NCI-H2227 (cell line): Measurements from ENCODE around the gene GALNT1.

Experiments
- DNase-seq: peaks from one replicate; lab custom pipeline; 2025; ENCODE audit not compliant: unreplicated experiment; lab: John Stamatoyannopoulos, UW

GALNT1 gene

DNA sequence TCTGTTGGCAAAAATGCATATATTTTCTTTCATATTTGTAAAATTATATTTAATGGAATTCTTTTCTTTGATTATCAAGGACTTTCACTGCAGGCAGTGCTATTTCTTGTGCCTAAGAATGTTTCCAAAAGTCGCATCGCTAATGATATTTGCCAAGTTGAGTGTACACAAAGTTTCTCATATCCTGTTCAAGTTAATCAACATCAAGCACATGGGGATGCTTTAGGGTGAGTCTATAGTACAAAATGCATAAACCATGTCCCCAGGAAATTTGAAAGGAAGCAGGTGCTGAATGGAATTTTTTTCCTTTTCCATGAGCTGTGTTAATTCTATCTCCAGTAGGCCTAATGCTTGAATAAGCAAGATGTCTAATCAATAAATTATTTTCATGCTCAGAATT, 129.7 kb downstream of the GALNT1 start:
- DNase-seq, result no peak

DNA sequence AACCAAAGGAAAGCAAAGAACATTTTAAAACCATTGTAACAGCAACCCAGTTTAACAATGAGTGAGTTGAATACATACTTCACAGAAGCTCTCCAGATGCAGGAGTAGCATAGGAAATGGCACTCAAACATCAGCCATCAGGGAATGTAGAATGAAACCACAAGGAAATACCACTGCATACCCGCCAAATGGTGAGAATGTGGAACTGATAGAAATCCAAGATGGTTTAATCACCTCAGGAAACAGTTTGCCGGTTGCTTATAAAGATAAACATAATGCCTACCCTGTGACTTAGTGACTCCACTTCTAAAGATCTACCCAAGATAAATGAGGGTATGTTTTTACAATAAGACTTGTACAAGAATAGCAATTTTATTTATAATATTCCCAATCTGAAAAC, 132.0 kb downstream of the GALNT1 start:
- DNase-seq, result no peak

DNA sequence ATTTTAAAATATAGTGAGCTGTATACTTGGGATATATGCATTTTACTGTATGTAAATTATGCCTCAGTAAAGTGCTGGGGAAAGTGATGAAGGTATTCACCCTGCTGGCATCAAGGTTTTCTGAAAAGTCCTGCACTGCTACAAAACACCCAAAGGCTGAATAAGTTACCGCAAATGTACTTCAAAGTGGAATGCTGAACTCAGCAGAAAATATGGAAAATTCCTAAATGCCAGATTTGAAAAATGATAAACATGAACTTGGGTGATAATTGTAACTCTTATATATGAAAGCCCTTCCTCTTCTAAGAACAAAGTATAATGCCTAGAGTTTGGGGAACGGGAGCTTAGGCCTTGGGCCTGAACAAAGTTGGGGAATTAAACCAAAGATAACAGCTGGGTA, 133.0 kb downstream of the GALNT1 start:
- no peak for DNase-seq

DNA sequence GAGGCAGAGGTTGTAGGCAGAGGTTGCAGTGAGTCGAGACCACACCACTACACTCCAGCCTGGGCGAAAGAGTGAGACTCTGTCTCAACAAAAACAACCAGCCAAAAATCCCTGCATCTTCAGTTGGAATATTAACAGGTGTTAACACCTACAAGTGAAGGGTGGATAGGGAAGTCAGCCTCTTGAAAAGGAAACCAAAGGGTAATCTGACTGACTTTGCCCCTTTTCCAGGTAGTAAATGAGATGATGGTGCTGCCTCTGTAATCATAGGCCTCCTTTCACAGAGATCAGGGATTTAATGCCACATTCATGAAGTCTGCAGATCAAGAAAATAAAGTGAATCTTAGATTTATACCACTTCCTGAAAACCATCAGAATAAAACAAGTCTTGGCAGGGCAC, 133.6 kb downstream of the GALNT1 start:
- DNase-seq, result no peak

DNA sequence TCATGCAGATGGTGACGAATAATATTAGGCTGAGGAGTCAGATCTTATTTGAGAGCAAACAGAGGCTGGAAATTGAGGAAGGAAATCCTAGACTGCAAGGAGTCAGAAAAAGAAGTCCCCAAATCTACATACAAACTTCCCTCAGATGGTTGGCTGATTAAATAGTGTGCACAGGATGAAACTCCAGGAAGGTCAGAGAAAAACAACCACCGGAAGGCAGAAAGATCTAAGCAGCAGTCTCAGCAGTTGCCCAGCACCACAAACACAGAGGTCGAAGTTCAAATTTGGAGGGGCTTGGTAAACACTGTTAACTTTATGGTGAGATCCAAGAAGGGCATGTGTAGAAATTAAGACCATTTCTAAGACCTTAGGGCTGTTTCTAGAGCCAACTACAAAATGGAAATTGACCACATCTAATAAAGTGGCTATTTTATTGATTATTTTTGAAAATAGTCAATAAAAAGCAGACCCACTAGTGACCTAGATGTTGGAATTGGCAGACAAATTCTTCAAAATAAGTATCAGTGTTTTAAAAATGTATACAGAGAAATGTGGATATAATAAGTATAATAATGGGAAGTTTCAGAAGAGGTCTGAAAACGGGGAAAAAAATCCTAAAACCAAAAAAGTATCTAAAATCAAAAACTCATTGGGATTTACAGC, 134.8 kb downstream of the GALNT1 start:
- no peak for DNase-seq

DNA sequence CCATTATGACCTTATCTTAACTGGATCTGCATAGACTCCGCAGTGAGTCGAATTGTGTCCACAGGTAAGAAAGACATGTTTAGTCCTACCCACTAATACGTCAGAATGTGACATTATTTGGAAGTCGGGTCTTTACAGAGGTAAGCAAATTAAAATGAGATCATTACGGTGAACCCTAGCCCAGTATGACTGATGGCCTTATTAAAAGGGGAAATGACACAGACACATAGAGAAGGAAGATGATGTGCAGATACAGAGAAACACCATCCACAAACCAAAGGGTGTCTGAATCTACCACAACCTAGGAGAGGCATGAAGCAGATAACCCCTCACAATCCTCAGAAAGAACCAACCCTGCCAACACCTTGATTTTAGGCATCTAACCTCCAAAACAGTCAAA, 135.6 kb downstream of the GALNT1 start:
- no peak for DNase-seq

DNA sequence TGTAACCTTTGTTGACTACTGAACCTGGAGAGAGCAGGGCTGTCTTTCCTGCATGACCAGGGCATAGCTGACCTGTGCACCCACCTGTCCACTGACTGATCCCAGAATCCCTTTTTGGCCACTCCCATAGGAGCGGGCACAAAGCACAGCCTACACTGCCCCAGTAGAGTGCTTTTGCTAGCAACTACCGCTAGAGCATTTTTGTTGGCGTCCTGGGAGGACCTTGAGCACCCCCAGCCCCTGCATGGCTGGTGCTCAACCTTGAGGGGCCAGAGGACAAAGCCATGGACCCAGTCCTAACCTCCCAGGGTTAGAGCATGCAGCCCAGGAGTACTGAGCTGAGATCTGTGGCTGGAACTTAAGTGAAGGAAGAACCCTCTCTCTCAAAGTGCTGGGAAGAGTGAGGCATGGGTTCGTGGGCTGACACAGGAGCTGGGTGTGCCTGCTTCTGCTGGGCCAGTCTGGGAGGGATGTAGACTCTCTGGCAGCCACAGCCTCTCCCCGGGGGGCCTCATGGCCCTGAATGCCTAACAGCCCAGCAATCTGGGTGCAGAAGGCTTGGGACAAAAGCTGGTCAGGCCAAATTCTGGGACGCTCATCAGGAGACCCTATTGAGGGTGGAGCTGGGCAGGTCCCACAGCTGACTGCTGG, 140.0 kb downstream of the GALNT1 start:
- DNase-seq, result no peak

DNA sequence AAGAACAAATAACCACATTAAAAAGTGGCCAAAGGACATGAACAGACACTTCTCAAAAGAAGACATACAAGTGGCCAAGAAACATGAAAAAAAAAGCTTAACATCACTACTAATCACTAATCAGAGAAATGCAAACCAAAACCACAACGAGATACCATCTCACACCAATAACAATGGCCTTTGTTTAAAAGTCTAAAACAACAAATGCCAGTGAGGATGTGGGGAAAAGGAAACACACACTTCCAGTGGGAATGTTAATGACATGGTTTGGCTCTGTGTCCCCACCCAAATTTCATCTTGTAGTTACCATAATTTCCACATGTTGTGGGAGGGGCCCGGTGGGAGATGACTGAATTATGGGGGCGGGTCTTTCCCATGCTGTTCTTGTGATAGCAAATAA, 147.1 kb downstream of the GALNT1 start:
- DNase-seq, result no peak

DNA sequence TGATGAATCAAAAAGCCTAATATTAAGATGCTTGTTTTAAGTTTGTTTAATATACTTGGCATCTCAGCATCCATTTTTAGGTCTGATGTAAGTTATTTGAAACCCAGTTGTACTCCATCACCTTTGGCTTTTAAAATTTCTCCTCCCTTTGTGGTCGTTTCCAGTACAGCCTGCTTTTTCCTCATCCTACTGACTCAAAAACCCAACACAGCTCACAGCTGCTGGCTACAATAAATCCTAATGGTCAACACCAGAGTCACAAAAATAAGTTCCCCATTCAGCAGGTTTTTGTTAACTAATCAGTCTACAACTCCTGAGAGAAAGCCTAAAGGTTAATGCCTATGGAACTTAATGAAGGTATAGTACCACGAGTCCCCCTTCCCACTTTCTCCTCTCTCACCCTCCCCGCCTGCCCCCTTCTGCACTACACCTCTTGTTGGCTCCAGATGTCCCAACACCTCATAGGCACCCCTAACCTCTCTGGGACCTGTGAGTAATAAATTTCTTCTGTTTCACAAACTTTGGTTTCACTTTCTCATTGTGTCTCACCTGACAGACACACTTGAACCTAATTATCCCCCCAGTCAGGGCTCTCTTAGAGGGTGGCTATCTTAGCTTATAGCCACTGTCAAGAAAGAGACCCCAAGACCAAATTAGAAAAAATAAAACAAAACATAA, 148.6 kb downstream of the GALNT1 start:
- DNase-seq, result no peak

DNA sequence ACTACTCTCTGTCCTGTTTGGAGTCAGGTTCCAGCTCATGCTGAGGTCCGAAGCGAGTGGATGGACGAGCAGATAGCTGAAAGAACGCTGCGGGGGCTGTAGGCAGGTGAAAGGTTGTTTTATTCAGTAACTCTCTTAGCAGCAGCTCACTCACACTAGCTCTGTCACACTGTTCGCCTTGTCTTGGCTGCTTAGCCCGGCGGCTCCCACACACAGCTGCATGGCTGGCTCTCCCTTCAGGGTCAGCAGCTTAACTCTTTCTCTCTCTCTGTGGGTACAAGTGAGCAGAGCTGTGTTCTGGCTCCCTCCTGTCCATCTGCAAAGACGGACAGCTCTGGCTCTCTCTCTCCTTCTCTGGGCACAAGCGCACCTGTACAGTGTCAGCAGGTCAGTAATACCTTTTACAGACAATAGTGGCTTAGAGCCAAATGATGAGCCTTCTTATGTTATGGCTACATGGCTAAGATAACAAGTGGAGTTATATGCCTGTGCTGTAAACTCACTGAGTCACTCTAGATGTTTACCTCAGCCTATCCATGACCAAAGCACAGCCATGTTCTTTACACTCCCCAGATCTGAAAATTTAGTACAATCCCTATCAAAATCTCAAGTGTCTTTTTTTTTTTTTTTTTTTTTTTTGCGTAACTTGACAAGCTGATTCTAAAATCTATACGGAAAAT, 149.3 kb downstream of the GALNT1 start:
- peak; percentile 16 for DNase-seq

DNA sequence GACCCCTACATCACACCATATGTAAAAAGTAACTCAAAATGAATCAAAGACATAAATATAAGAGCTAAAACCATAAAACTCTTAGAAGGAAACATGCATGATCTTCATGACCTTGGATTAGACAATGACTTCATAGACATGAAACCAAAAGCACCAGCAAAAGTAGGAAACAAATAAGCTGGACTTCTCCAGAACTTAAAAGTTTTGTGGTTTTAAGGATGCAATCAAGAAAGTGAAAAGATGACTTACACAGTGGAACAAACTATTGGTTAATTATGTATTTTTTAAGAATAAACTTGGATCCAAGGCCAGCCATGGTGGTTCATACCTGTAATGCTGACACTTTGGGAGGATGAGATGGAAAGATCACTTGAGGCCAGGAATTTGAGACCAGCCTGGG, 150.2 kb downstream of the GALNT1 start:
- DNase-seq, result no peak

DNA sequence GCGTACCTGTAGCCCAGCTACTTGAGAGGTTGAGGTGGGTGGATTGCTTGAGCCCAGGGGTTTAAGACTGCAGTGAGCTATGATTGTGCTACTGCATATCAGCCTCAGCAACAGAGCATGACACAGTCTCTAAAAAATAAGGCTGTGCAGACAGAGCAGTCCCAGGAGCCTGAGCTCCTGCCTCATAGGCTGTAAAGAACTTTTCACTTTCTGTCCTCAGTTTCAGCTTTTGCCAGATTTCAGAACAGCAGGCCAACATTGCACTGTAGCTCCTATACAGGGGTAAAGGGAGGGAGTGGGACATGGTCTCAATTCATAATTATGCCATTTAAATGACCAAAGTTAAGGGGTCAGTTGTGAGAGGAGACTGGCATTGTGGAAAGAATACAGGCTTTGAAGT, 150.6 kb downstream of the GALNT1 start:
- no peak for DNase-seq

DNA sequence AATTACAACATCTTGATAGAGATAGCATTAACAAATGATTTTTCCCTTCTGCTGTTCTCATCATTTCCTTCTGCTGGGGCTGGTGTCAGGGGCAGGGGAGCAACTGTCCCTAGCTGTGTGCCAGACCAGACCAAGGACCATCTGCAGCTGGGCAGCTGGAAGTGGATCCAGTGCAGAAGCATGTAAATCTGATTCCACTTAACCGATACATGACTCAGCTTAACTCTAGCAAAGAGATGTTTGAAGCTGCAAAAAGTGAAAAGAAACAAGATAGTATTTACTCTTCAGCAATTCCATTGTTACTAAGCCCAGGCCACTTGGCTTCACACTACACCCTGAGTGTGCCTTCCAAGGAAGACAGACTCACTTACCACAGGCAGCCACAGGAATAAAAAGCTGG, 151.1 kb downstream of the GALNT1 start:
- no peak for DNase-seq

DNA sequence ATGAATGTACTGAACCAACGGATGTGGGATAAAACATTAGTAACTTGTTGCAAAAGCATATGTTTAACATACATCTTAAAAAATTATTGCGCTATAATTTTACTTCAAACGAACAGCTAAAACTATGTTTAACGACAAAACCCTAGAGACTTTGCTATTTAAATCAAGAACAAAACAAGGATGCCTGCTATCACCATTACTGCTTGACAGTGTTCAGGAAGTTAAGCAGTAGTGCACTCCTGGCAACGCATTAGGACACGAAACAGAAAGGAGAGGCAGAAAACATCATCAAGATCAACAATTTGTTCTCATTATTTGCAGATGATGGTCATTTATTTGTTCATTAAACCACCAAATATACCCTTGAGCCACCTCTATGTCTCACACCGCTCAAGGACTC, 151.9 kb downstream of the GALNT1 start:
- DNase-seq, result no peak

DNA sequence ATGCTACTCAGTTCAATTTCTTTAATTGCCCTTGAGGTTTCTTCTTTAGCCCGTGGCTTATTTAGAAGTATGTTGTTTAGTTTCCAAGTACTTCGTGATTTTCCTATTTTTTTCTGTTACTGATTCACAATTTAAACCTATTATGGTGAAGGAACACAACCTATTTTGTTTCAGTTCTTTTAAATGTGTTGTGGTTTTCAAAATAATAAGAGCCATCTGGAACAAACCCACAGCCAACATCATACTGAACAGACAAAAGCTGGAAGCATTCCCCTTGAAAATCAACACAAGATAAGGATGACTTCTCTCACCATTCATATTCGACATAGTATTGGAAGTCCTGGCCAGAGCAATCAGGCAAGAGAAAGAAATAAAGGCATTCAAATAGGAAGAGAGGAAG, 155.2 kb downstream of the GALNT1 start:
- no peak for DNase-seq

DNA sequence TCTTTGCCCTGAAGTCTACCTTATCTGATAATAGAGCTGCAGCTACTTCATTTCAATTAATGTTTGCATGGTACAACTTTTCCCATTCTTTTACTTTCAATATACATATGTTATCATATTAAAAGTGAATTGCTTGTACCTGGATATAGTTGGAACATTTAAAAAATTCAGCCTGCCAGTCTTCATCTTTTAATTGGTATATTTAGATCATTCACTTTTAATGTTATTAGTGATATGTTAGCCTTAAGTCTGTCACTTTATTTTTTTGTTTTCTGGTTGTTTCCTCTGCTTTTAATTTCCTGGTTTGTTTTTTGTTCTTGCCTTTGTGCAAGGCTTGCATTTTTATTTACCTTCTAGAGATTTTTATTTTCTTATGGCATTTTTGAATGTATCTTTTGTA, 158.2 kb downstream of the GALNT1 start:
- DNase-seq, result no peak

DNA sequence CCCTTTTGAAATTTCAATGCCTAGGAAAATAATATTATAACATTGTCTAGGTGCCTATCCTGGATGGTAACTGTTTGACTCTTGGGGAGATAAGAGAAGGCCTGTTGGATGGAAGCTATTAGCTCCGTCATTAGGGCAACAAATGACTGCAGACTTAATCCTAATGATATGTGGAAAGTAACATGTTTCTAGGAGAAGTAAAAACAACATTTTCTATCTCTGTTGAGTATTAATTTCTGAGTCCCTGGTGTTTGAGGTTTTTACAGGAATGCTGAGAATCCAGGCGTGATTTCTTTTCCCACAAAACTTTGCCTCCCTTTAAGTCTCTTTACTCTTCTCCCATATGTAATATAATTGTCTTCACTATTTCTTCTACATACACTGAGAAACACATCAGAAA, 159.1 kb downstream of the GALNT1 start:
- no peak for DNase-seq

DNA sequence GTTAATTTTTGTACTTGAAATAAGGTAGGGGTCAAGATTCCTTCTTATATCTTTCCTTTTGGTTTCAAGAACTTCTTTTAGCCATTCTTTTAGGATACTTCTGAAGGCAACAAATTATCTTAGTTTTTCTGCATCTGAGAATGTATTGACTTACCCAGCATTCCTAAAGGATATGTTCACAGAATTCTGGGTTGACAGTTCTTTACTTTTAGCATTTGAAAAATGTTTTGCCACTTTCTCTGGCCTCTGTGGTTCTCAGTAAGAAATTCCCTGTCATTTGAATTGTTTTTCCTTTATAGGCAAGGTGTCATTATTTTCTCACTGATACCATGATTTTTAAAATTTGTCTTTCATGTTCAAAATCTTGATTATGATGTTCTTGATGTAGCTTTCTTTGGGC, 162.4 kb downstream of the GALNT1 start:
- no peak for DNase-seq

DNA sequence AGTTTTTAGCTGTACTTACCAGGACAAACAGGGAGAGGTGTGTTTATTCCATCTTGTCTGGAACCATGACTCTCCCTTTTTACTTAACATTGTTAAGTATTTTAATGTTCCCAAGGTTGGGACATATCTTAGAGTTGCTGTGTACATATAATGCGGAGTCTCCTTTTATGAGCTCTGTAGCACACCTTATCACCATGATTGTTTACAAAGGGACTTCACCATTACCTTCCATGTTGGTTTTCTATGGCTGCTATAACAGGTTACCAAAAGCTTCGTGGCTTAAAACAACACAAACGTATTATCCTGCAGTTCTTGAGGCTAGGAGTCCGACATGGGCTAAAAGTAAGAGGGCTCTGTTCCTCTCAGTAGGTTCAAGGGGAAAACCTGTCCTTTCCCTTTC, 164.3 kb downstream of the GALNT1 start:
- no peak for DNase-seq

DNA sequence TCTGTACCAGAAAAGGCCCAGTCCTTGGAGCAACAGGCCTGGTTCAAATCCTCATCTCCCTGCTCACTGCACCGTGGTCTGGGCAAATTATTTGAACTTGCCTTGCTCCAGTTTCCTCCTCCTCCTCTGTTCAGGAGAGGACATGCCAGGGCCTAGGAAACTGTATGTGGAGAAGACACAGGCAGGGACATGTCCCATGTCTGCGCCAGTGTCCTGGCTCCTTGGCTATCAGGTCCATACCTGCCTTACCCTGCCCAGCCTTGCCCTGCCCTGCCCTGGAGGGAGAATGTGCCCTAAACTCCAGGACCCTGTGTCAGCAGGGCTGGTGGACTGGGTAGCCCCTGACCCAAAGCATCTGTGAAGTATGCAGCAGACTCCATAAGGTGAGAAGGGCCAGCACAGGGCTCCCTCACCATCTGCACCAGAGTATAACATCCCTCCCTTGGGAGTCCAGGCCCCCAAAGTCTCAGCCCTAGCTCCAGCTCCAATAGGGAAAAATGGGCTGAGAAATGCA, 165.3 kb downstream of the GALNT1 start:
- no peak for DNase-seq

DNA sequence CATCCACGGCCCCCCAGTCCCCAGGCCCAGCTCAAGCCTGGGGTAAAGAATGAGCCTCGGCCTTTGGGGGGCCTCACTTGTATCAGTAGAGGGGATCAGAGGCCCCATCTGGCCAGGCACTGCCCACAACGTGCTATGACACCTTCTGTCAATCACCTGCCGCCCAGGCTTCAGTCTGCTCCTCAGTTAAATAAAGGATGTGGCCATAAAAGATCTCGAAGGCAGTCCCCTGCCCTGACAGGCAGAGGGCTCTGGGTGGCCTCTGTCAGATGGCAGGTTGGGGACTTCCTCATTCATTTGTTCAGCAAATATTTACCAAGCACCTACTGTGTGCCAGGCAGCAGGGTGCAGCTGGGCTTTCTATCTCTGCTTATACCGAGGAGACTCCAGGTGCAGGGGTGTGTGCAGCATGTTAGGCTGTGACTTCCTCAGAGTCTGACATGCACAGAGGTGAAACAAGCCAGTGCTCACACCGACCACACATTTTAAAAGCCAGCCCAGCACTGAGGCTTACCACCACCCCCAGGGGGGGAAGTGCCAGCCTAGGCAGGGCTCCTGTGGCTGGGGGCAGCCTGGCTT, 166.4 kb downstream of the GALNT1 start:
- DNase-seq, result no peak
